ENCODE data around the gene HPCA. TPM values are rescaled to one million over a fixed set of nuclear protein-coding genes. Genes with fewer than 3 reads are reported as not detected.

HPCA gene
- total and polyA plus RNA-seq, 2 of the 13 experiments (the other 11 are each of a cell fraction or from before 2014, with no cell fraction given): not detected

DNA sequence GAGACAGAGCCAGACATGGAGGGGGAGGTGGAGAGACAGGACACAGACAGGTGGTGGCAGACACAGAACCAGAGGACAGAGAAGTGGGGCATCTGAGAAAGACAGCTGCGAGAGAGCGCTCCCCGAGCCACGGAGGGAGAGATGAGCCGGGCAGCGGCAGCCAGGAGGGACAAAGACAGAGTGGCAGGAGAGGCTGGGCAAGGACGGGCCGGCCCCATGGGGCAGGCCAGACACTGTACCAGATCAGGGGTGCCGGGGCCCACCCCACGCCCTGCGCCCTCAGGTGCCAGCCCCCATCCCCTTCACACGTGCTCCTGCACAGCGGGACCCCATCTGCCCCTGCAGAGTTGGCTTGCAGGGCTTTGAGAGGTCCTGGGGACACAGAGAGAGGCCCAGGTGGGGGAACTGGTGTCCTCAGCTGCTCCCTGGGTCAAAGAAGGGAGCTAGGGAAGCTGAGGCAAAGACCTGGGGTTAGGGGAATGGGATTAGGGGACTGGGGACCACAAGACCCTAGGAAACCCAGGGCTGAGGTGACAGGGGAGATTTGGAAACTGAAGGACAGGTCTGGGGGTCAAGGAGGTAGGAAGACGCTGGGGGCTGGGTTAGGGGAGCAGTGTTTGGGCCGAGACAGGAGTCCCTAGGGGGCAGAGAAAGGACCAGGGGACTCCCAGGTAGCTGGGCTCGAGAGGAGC, 16.2 kb upstream of the HPCA start:
- in situ Hi-C loops (cut with HindIII; ENCODE audit: extremely low pct_ligation_motif_present, low pct_unique_long_range_greater_than_20kb) (loop anchor here (10.0 kb wide), 1 partner anchor 45 kb away; no protein-coding TSS in a partner anchor), intact Hi-C loops (cut with micrococcal nuclease; ENCODE audit: unreplicated experiment) (loop anchor here (5.0 to 10.0 kb wide), 3 partner anchors 53 to 348 kb away; partner anchors contain the start of genes S100PBP and YARS1)
- Histone ChIP-seq H2AFZ (ENCODE audit: low read length) (no peak overlapping the region), H3K9ac (ENCODE audit: insufficient read depth, low read depth, low read length) (peak overlapping the region; percentile 41; the same call in 1 of the 2 replicates), H3K36me3 (replicated peaks in 1 of 2; ENCODE audit: control insufficient read depth in 1 of 2, insufficient read depth in 2 of 2, low read length in 2 of 2) (no peaks in the 10 kb centered on the region), H3K4me2 (ENCODE audit: low read depth, low read length) (peak overlapping the region; percentile 87), H3K9me3 (ENCODE audit: low read length) (no peaks in the 10 kb centered on the region), H3K79me2 (ENCODE audit: insufficient read depth, low read length) (no peaks in the 10 kb centered on the region), H3K27ac (ENCODE audit: extremely low read length, insufficient read depth, low read length) (no peak overlapping the region), H3K4me1 (ENCODE audit: insufficient read depth, low read length) (peaks cover 21% of the 10 kb centered on the region), H3K27me3 (ENCODE audit: control insufficient read depth in 1 of 2, insufficient read depth in 2 of 2, low read length in 2 of 2) (peaks cover 0 to 19% of the 10 kb centered on the region in 2 experiments; a peak in 3 of 5 replicates), H3K4me3 (replicated peaks in 1 of 3; ENCODE audit: insufficient read depth in 1 of 3, low read depth in 2 of 3, low read length in 3 of 3) (peak overlapping the region; percentile 52 to 64 (median 59)), H4K20me1 (ENCODE audit: insufficient read depth, low read length) (peaks cover 5% of the 10 kb centered on the region)
- POLR2A ChIA-PET: no interaction called here
- ATAC-seq (peak; percentile 60), FAIRE-seq (no peak), DNase-seq (ENCODE audit: low spot score) (no peak)
- CTCF ChIA-PET (ENCODE audit: low intra/inter-chr PET ratio, low total read pairs): no interaction called here
- WGBS (ENCODE audit: low lambda C conversion rate): 3% methylated on average over 8 of the region's 16 CpGs
- no TSS peak for BruUV-seq (replicated peaks)
- TF ChIP-seq, protein P1, sequence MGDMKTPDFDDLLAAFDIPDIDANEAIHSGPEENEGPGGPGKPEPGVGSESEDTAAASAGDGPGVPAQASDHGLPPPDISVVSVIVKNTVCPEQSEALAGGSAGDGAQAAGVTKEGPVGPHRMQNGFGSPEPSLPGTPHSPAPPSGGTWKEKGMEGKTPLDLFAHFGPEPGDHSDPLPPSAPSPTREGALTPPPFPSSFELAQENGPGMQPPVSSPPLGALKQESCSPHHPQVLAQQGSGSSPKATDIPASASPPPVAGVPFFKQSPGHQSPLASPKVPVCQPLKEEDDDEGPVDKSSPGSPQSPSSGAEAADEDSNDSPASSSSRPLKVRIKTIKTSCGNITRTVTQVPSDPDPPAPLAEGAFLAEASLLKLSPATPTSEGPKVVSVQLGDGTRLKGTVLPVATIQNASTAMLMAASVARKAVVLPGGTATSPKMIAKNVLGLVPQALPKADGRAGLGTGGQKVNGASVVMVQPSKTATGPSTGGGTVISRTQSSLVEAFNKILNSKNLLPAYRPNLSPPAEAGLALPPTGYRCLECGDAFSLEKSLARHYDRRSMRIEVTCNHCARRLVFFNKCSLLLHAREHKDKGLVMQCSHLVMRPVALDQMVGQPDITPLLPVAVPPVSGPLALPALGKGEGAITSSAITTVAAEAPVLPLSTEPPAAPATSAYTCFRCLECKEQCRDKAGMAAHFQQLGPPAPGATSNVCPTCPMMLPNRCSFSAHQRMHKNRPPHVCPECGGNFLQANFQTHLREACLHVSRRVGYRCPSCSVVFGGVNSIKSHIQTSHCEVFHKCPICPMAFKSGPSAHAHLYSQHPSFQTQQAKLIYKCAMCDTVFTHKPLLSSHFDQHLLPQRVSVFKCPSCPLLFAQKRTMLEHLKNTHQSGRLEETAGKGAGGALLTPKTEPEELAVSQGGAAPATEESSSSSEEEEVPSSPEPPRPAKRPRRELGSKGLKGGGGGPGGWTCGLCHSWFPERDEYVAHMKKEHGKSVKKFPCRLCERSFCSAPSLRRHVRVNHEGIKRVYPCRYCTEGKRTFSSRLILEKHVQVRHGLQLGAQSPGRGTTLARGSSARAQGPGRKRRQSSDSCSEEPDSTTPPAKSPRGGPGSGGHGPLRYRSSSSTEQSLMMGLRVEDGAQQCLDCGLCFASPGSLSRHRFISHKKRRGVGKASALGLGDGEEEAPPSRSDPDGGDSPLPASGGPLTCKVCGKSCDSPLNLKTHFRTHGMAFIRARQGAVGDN (CRISPR knock-in tag; IDR thresholded peaks at IDR 0.05): peak; percentile 30; the same call in 1 of the 2 replicates
- TF ChIP-seq HOMEZ (CRISPR knock-in tag; IDR thresholded peaks at IDR 0.05; ENCODE audit: low read depth) (no peak), KDM3A (CRISPR knock-in tag; IDR thresholded peaks at IDR 0.05; ENCODE audit: low read depth) (0 out of 2 replicates have a peak, but pooled peaks have one; percentile 29), ZNF777 (CRISPR knock-in tag; IDR thresholded peaks at IDR 0.05) (0 out of 2 replicates have a peak, but pooled peaks have one; percentile 18), PHF8 (CRISPR knock-in tag; IDR thresholded peaks at IDR 0.05) (0 out of 2 replicates have a peak, but pooled peaks have one; percentile 18), PATZ1 (CRISPR knock-in tag; IDR thresholded peaks at IDR 0.05) (0 out of 2 replicates have a peak, but pooled peaks have one; percentile 8), ZNF292 (CRISPR knock-in tag; IDR thresholded peaks at IDR 0.05; ENCODE audit: borderline replicate concordance, low read depth) (0 out of 2 replicates have a peak, but pooled peaks have one; percentile 36), MYC (CRISPR knock-in tag; IDR thresholded peaks at IDR 0.05; ENCODE audit: borderline replicate concordance) (0 out of 2 replicates have a peak, but pooled peaks have one; percentile 10), NR2C2 (CRISPR knock-in tag; IDR thresholded peaks at IDR 0.05; ENCODE audit: borderline replicate concordance) (no peak)
- TF ChIP-seq, protein P2, sequence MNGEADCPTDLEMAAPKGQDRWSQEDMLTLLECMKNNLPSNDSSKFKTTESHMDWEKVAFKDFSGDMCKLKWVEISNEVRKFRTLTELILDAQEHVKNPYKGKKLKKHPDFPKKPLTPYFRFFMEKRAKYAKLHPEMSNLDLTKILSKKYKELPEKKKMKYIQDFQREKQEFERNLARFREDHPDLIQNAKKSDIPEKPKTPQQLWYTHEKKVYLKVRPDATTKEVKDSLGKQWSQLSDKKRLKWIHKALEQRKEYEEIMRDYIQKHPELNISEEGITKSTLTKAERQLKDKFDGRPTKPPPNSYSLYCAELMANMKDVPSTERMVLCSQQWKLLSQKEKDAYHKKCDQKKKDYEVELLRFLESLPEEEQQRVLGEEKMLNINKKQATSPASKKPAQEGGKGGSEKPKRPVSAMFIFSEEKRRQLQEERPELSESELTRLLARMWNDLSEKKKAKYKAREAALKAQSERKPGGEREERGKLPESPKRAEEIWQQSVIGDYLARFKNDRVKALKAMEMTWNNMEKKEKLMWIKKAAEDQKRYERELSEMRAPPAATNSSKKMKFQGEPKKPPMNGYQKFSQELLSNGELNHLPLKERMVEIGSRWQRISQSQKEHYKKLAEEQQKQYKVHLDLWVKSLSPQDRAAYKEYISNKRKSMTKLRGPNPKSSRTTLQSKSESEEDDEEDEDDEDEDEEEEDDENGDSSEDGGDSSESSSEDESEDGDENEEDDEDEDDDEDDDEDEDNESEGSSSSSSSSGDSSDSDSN (CRISPR knock-in tag; IDR thresholded peaks at IDR 0.05): peak; percentile 43; the same call in 1 of the 2 replicates
